Stomach smooth muscle (tissue), 2 donors: Measurements from ENCODE around the gene NFIA.
A peak's percentile ranks its signal among the peaks of the same experiment; 100 is the strongest.
"Not testable (repeated sequence)": the region's sequence is repeated elsewhere in the genome, so short reads cannot be mapped to it uniquely, and the experiment has no call there.

ENCODE experiments used
- H3K27ac ChIP-seq: one replicate; pipeline ENCODE4 v1.7.0; 2013; ENCODE audit warnings: mild to moderate bottlenecking, low read length, inconsistent platforms
- H3K27me3 ChIP-seq, 2 donors: one replicate each; pipeline ENCODE4 v1.7.0; 2013; ENCODE audit warnings: low read length in 2 of 2; ENCODE audit not compliant: insufficient read depth in 2 of 2, control insufficient read depth in 1 of 2
- H3K36me3 ChIP-seq, 2 donors: one replicate each; pipeline ENCODE4 v1.7.0; 2013; ENCODE audit warnings: low read length in 2 of 2; ENCODE audit not compliant: control insufficient read depth in 2 of 2, insufficient read depth in 2 of 2
- H3K4me1 ChIP-seq: one replicate; pipeline ENCODE4 v1.7.0; 2013; ENCODE audit warnings: low read length; ENCODE audit not compliant: control insufficient read depth, insufficient read depth
- H3K4me3 ChIP-seq, 2 donors: one replicate each; pipeline ENCODE4 v1.7.0; 2013; ENCODE audit warnings: low read length in 2 of 2
- H3K9ac ChIP-seq, 2 donors: one replicate each; pipeline ENCODE4 v1.7.0; 2013; ENCODE audit warnings: low read length in 2 of 2, mild to moderate bottlenecking in 1 of 2
- H3K9me3 ChIP-seq, 2 donors: one replicate each; pipeline ENCODE4 v1.7.0; 2013; ENCODE audit warnings: low read length in 2 of 2; ENCODE audit not compliant: control insufficient read depth in 2 of 2
- donor health status: healthy.
- donor health status: Pancreatic carcinoma.

The NFIA gene

DNA sequence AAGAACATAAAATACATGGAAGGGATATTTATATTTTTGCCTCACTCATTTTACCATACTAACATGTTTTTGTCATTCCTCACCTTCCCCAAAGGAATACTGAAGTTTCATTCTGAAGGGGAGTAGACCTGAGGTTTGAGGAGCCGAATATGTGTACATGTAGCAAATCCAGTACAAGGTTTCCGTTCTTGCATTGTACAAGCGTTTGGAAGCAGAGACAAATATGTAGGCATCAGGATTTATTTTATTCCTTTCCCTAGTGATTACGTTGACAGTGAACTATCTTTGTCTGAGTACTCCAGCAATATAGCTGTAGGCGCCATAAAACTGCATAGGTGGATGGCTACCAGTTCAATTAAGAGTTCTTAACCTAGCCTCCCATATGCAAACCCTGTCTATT, 191.5 kb downstream of the NFIA start:
- H3K27ac ChIP-seq: no peak overlapping the region
- H3K9me3 ChIP-seq: no peaks in the 10 kb centered on the region
- H3K4me3 ChIP-seq: no peak overlapping the region
- no peaks in the 10 kb centered on the region for H3K36me3 ChIP-seq
- no peak overlapping the region for H3K9ac ChIP-seq
- H3K4me1 ChIP-seq: peaks cover 4% of the 10 kb centered on the region
- H3K27me3 ChIP-seq: no peaks in the 10 kb centered on the region

DNA sequence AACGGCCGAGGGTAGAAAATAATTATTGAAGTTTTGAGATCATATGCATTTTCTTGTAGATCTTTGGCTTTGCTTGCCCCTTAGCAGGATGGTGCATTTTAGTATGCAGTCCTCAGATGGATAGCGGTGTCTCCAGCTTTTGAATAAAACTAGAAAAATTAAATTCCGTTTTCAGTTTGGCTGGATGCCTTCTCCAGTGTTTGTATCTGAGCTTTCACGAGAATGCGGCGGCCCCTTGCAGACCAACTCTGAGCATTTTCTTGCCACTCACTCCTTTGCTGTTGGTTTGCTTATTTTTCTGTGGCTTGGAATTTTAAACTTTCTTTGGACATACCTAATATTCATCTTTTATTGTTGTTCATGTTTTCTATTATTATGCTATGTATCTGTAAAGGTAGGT, 192.6 kb downstream of the NFIA start:
- Histone ChIP-seq H3K27ac (no peak overlapping the region), H3K27me3 (no peaks in the 10 kb centered on the region), H3K9ac (peak overlapping the region in 1 of 2 donors; percentile 4), H3K9me3 (no peaks in the 10 kb centered on the region), H3K4me3 (peak overlapping the region; percentile 27 to 35), H3K36me3 (no peaks in the 10 kb centered on the region), H3K4me1 (peaks cover 9% of the 10 kb centered on the region)

DNA sequence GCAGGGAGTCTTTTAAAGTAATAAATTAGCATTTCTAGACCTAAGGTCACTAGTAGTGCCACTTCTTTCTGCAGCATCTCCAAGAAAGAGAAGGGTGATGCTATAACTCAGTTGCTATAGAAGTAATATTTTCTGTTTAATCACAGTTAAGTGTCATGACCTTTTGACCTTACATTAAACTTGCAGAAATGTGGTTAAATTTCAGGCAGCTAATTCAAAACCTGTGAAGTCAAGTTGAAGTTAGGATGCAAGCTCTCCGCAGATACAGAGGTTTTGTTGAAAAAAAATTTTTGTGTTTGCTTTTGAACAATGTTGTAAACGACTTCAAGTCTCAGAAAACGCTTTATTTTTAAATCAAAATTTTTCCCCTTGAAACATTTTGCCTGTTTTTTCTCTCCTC, 193.9 kb downstream of the NFIA start:
- Histone ChIP-seq H3K9ac (peak overlapping the region in 1 of 2 donors; percentile 24), H3K9me3 (no peaks in the 10 kb centered on the region), H3K36me3 (no peaks in the 10 kb centered on the region), H3K4me1 (peaks cover 9% of the 10 kb centered on the region), H3K4me3 (no peak overlapping the region), H3K27ac (no peak overlapping the region), H3K27me3 (no peaks in the 10 kb centered on the region)

DNA sequence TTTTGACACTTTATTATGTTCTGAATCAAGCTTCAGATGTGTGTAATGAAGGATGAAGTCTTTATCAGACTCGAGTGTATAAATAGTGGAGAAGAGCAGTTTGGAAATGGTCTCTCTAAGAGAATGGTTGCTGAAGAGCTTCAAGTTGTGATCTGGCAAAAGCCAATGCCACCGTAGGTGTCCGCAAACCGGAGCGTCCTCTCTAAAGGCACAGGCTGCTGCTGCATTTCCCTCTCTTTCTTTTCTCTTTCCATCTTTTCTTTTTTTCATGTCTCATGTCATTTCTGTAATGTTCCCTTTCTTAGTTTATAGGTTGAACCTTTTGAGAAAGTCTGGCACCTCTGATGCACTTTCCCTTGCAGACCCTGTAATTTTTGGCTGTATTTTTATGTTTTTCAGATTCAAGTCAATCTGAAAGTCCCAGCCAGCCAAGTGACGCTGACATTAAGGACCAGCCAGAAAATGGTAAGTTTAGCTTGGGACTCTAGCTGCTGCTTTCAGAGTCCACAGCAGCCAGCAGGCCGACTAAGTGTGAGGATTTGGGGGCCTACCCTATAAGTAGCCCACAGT, 194.8 kb downstream of the NFIA start:
- Histone ChIP-seq H3K4me3 (no peak overlapping the region), H3K4me1 (peaks cover 9% of the 10 kb centered on the region), H3K27me3 (no peaks in the 10 kb centered on the region), H3K36me3 (no peaks in the 10 kb centered on the region), H3K9me3 (no peaks in the 10 kb centered on the region), H3K27ac (no peak overlapping the region), H3K9ac (peak overlapping the region in 1 of 2 donors; percentile 21)

DNA sequence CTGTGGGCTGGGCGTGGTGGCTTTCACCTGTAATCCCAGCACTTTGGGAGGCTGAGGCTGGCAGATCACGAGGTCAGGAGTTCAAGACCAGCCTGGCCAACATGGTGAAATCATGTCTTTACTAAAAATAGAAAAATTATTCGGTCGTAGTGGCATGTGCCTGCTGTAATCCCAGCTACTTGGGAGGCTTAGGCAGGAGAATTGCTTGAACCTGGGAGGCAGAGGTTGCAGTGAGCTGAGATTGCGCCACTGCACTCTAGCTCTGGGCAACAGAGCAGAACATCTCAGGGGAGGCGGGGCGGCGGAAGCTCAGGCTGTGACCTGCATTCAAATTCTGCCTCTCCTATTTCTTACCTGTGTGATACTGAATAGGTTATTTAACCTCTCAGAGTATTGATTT, 196.1 kb downstream of the NFIA start:
- not testable (repeated sequence) for H3K9me3 ChIP-seq, H3K36me3 ChIP-seq, H3K4me1 ChIP-seq, H3K27me3 ChIP-seq, H3K9ac ChIP-seq, H3K27ac ChIP-seq, H3K4me3 ChIP-seq

DNA sequence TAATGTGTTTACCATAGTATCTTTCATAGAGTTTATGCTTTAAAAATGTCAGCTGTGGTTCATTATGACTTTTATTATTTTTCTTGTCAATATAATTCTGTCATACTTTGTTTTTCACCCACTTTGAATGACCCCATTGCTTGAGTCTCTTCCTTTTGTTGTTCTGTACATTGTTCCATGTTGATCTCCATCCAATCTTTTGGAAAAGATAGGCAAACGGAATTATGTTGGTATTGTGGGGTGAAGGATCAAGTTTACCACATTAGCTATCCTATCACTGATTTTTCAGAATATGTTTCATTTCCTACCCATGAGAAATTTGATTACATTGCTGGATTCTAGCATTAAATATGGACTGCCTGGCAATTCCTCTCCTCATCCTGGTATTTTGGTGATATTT, 196.6 kb downstream of the NFIA start:
- H3K9me3 ChIP-seq: no peaks in the 10 kb centered on the region
- no peak overlapping the region for H3K9ac ChIP-seq
- H3K27ac ChIP-seq: no peak overlapping the region
- peaks cover 9% of the 10 kb centered on the region for H3K4me1 ChIP-seq
- H3K36me3 ChIP-seq: no peaks in the 10 kb centered on the region
- H3K4me3 ChIP-seq: no peak overlapping the region
- H3K27me3 ChIP-seq: no peaks in the 10 kb centered on the region

DNA sequence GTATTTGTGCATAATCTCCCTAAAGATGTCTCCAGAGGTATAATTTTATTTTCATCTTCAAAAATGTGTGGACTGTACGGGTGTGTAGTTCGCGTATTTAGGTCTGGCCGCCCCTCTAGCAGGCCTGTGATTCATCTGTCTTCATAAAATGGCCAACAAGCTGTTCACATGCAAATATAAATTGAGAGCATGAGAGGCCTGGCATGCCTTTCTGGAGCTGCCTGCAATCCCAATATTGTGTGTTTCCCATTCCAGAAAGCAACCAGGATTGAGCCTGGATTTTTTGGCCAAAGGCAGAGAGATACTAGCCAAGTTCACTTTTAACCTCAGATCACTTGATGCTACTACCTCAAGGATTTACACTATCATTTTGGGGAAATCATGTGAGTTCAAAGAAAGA, 197.2 kb downstream of the NFIA start:
- no peaks in the 10 kb centered on the region for H3K36me3 ChIP-seq
- no peak overlapping the region for H3K4me3 ChIP-seq
- H3K9ac ChIP-seq: peak overlapping the region in 1 of 2 donors; percentile 20
- no peaks in the 10 kb centered on the region for H3K9me3 ChIP-seq
- H3K27ac ChIP-seq: peak overlapping the region; percentile 53
- peaks cover 9% of the 10 kb centered on the region for H3K4me1 ChIP-seq
- H3K27me3 ChIP-seq: no peaks in the 10 kb centered on the region

DNA sequence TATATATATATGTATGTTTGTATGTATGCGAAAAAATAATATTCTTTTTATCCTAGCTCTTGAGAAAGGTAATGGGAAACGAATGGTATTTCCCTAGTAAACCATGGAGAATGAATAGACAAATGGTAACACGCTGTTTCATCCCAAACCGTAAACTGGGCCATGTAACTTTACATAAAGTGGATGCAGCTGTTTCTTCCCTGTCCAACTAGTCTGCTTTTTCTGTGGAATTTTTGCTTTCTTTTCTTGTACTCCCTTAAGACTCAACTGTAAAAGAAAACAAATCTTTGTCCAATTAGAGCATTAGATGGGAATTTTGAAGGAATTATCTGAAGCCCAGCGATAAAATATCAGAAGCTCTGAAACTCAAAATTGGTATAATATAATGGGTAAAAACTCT, 198.1 kb downstream of the NFIA start:
- Histone ChIP-seq H3K27ac (no peak overlapping the region), H3K36me3 (no peaks in the 10 kb centered on the region), H3K9ac (no peak overlapping the region), H3K4me3 (no peak overlapping the region), H3K27me3 (no peaks in the 10 kb centered on the region), H3K9me3 (no peaks in the 10 kb centered on the region), H3K4me1 (peaks cover 9% of the 10 kb centered on the region)

DNA sequence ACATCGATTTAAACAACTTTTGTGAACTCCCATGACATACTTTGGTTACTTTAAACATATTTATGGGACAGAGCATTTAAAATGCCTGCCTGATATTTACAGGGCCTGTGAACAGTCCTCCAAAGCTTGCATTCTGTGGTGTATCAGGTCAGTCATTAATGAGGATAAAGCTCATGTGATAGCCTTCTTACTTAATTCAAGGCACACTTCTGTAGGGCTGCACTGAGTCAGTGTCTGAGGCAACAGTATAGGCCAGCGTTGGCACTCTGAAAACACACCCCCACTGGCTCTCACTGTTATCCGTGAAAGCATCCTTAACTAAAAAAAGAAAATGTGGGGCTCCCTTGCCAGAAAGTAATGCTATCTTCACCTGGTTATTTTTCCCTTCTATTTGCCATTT, 200.0 kb downstream of the NFIA start:
- H3K4me1 ChIP-seq: peaks cover 5% of the 10 kb centered on the region
- H3K9me3 ChIP-seq: no peaks in the 10 kb centered on the region
- no peak overlapping the region for H3K27ac ChIP-seq
- H3K9ac ChIP-seq: no peak overlapping the region
- no peaks in the 10 kb centered on the region for H3K36me3 ChIP-seq
- no peak overlapping the region for H3K4me3 ChIP-seq
- no peaks in the 10 kb centered on the region for H3K27me3 ChIP-seq

DNA sequence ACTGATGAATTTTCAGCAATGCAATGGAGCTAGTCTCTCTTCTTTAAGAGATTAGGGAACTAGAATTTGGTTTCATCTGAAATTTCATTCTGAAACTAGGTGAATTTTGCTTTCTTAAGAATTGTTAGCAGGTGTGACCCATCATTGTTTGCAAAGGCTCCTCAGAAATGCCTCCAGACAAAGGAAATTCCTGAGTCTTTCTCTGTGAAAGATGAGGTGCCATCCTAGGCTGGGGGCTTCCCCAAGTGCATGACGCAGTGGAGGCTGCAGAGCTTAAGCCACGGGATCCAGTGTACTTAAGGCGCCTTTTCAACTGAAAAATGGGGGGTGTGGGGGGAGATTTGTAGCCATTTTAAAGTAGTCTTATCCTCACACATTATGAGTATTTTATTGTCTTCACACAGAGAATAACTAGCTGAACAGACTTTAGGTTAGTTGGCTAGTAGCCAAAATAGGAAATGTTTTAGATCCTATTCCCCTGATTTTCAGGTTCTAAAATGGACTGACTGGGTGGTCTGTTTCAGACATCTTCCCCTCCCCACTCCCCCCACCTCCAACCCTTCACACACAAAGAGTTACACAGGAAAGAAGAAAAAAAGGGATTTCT, 202.0 kb downstream of the NFIA start:
- Histone ChIP-seq H3K9ac (no peak overlapping the region), H3K9me3 (no peaks in the 10 kb centered on the region), H3K27me3 (no peaks in the 10 kb centered on the region), H3K4me3 (no peak overlapping the region), H3K27ac (no peak overlapping the region), H3K4me1 (peaks cover 5% of the 10 kb centered on the region), H3K36me3 (no peaks in the 10 kb centered on the region)

DNA sequence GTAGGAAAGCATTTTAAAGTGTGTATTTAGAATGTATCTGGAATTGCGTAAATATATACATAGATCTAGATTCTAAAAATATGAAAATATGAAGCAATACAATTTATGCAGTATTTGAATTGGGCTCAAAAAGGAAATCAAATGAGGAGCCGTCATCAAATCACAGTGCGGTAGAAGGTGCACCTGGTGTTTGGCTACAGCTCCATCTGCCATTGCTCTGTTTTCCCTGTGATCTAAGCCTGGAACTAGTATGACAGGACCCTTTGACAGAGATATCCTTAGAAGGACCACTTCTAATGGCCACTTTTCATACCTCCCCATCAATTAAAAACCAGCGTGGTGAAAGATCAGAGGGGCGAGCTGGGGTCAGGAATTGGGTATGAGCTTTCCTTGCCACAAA, 202.6 kb downstream of the NFIA start:
- Histone ChIP-seq H3K9ac (no peak overlapping the region), H3K36me3 (no peaks in the 10 kb centered on the region), H3K27ac (no peak overlapping the region), H3K27me3 (no peaks in the 10 kb centered on the region), H3K4me3 (no peak overlapping the region), H3K4me1 (no peaks in the 10 kb centered on the region), H3K9me3 (no peaks in the 10 kb centered on the region)
